PC-3 (cell line): ENCODE results near the gene KIR2DL1.
"Not testable (repeated sequence)": the region's sequence is repeated elsewhere in the genome, so short reads cannot be mapped to it uniquely, and the experiment has no call there.

Experiments used
- EZH2 ChIP-seq: fragments of 300-600 bp; sonication (generic); IDR thresholded peaks from one replicate; pipeline ENCODE4 v1.6.1; 2017; ENCODE audit warnings: antibody characterized with exemption, mild to moderate bottlenecking, low read length; ENCODE audit not compliant: unreplicated experiment
- TF ChIP-seq, protein P1 (sequence below): fragments of 300-600 bp; sonication (generic); conservative IDR thresholded peaks from 2 replicates; pipeline ENCODE4 v1.5.1; 2017; ENCODE audit warnings: antibody characterized with exemption, low read depth, mild to moderate bottlenecking, low read length

DNA sequence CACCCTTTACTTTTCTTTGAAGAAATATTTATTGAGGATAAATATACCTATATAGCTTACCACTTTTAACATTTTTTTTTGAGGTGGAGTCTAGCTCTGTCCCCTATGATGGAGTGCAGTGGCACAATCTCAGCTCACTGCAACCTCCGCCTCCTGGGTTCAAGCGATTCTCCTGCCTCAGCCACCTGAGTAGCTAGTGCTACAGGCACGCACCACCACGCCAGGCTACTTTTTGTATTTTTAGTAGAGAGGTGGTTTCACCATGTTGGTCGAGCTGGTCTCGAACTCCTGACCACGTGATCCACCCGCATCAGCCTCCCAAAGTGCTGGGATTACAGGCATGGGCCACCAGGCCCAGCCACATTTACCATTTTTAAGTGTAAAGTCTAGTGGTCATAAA is 6.2 kb downstream of the KIR2DL1 start:
- TF ChIP-seq, protein P1, sequence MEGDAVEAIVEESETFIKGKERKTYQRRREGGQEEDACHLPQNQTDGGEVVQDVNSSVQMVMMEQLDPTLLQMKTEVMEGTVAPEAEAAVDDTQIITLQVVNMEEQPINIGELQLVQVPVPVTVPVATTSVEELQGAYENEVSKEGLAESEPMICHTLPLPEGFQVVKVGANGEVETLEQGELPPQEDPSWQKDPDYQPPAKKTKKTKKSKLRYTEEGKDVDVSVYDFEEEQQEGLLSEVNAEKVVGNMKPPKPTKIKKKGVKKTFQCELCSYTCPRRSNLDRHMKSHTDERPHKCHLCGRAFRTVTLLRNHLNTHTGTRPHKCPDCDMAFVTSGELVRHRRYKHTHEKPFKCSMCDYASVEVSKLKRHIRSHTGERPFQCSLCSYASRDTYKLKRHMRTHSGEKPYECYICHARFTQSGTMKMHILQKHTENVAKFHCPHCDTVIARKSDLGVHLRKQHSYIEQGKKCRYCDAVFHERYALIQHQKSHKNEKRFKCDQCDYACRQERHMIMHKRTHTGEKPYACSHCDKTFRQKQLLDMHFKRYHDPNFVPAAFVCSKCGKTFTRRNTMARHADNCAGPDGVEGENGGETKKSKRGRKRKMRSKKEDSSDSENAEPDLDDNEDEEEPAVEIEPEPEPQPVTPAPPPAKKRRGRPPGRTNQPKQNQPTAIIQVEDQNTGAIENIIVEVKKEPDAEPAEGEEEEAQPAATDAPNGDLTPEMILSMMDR, result not testable (repeated sequence)
- TF ChIP-seq EZH2, result not testable (repeated sequence)
